SK-N-SH (cell line): ENCODE measurements around the gene CNTNAP2. TPM values are rescaled to one million over a fixed set of nuclear protein-coding genes. Genes with fewer than 3 reads are reported as not detected.

Experiments
- CTCF ChIA-PET: fragments of 300-600, 350-600 bp; formaldehyde crosslinking; extraction: SDS; loops from one replicate; lab custom pipeline; 2021; lab: Yijun Ruan, JAX
- POLR2A ChIA-PET: fragments of 350-600 bp; sonication (Branson Sonifier 250); formaldehyde crosslinking; extraction: SDS; loops from one replicate; lab custom pipeline; 2020; ENCODE audit warnings: antibody characterized with exemption, inconsistent platforms; lab: Yijun Ruan, JAX
- DNase-seq: peaks from one replicate; pipeline ENCODE4 v3.0.0; 2012
- H2AFZ ChIP-seq: fragments of 200-600 bp; sonication (generic); 2 replicates; pipeline ENCODE4 v1.8.1; 2016; ENCODE audit warnings: antibody characterized with exemption, mild to moderate bottlenecking, low read depth
- H3F3A ChIP-seq: fragments of 200-600 bp; sonication (generic); replicated peaks from 2 replicates; pipeline ENCODE3; 2016; ENCODE audit warnings: antibody characterized with exemption, mild to moderate bottlenecking; ENCODE audit not compliant: insufficient read depth
- H3K27ac ChIP-seq, 2 experiments: fragments of 200-500 bp in 1 of 2; fragments of 200-600 bp in 1 of 2; sonication (Bioruptor generic) in 1 of 2; sonication (generic), shearing (Covaris generic) in 1 of 2; 2 replicates each; pipeline versions ENCODE4 v1.5.1 to v1.6.1; 2014 to 2016; ENCODE audit warnings: low read depth in 2 of 2, inconsistent platforms in 1 of 2, low read length in 1 of 2, mild to moderate bottlenecking in 1 of 2, mixed read lengths in 1 of 2
- H3K27me3 ChIP-seq: fragments of 200-600 bp; sonication (generic), shearing (Covaris generic); 2 replicates; pipeline ENCODE4 v1.6.1; 2016; ENCODE audit warnings: mixed run types; ENCODE audit not compliant: insufficient read depth
- H3K36me3 ChIP-seq, 2 experiments: fragments of 200-500 bp in 1 of 2; fragments of 200-600 bp in 1 of 2; sonication (Bioruptor generic) in 1 of 2; sonication (generic) in 1 of 2; replicated peaks in 1 of 2; 2 replicates each; pipeline versions ENCODE3 to v1.5.1; 2014 to 2016; ENCODE audit warnings: low read length in 1 of 2, mild to moderate bottlenecking in 1 of 2; ENCODE audit not compliant: insufficient read depth in 2 of 2, control insufficient read depth in 1 of 2
- H3K4me1 ChIP-seq, 2 experiments: fragments of 200-500 bp in 1 of 2; fragments of 200-600 bp in 1 of 2; sonication (Bioruptor generic) in 1 of 2; sonication (generic), shearing (Covaris generic) in 1 of 2; 2 replicates each; pipeline versions ENCODE4 v1.5.1 to v1.6.1; 2014 to 2016; ENCODE audit warnings: low read depth in 1 of 2, low read length in 1 of 2, mixed run types in 1 of 2; ENCODE audit not compliant: insufficient read depth in 2 of 2, control insufficient read depth in 1 of 2
- H3K4me2 ChIP-seq: fragments of 200-600 bp; sonication (generic), shearing (Covaris generic); 2 replicates; pipeline ENCODE4 v1.6.1; 2017; ENCODE audit warnings: mixed run types
- H3K4me3 ChIP-seq, 2 experiments: fragments of 200-500 bp in 1 of 2; fragments of 200-600 bp in 1 of 2; sonication (Bioruptor generic) in 1 of 2; sonication (generic), shearing (Covaris generic) in 1 of 2; 2 replicates each; pipeline versions ENCODE4 v1.5.1 to v1.8.1; 2014 to 2016; ENCODE audit warnings: low read depth in 2 of 2, inconsistent platforms in 1 of 2, low read length in 1 of 2, mild to moderate bottlenecking in 1 of 2, mixed read lengths in 1 of 2, moderate library complexity in 1 of 2
- H3K79me2 ChIP-seq: fragments of 200-600 bp; sonication (generic); 2 replicates; pipeline ENCODE4 v1.8.1; 2017; ENCODE audit warnings: mild to moderate bottlenecking; ENCODE audit not compliant: insufficient read depth
- H3K9ac ChIP-seq: fragments of 200-600 bp; sonication (generic); 2 replicates; pipeline ENCODE4 v1.6.1; 2017; ENCODE audit warnings: mixed run types
- H3K9me2 ChIP-seq: fragments of 200-600 bp; sonication (generic); 2 replicates; pipeline ENCODE4 v1.6.1; 2017; ENCODE audit warnings: mixed run types
- H3K9me3 ChIP-seq: fragments of 200-600 bp; sonication (generic); 2 replicates; pipeline ENCODE4 v1.6.1; 2017; ENCODE audit warnings: mixed run types, mild to moderate bottlenecking, moderate library complexity
- H4K20me1 ChIP-seq: fragments of 200-600 bp; sonication (generic); 2 replicates; pipeline ENCODE4 v1.6.1; 2017; ENCODE audit warnings: mild to moderate bottlenecking, mixed run types; ENCODE audit not compliant: insufficient read depth
- CHD2 ChIP-seq: fragments of 150-350 bp; IDR thresholded peaks from 2 replicates; pipeline ENCODE4 v1.6.1; 2018; ENCODE audit warnings: low read length; ENCODE audit not compliant: partially characterized antibody
- MEF2A ChIP-seq: IDR thresholded peaks from 2 replicates; pipeline ENCODE4 v1.4.0; 2012; ENCODE audit warnings: low read depth, borderline replicate concordance
- NFIC ChIP-seq: IDR thresholded peaks from 2 replicates; pipeline ENCODE4 v1.4.0; 2012; ENCODE audit warnings: borderline replicate concordance
- RFX5 ChIP-seq: IDR thresholded peaks from 2 replicates; pipeline ENCODE4 v1.6.1; 2012; ENCODE audit warnings: mild to moderate bottlenecking, improper control_type of control experiment, low read length
- RXRA ChIP-seq: IDR thresholded peaks from 2 replicates; pipeline ENCODE4 v1.4.0; 2012; ENCODE audit warnings: low read depth, mild to moderate bottlenecking, borderline replicate concordance
- TAF1 ChIP-seq: IDR thresholded peaks from 2 replicates; pipeline ENCODE4 v1.6.1; 2012; ENCODE audit warnings: low read depth, mild to moderate bottlenecking, low read length, moderate library complexity, borderline replicate concordance
- TEAD4 ChIP-seq: IDR thresholded peaks from 2 replicates; pipeline ENCODE4 v1.4.0; 2012; ENCODE audit warnings: mild to moderate bottlenecking, borderline replicate concordance; ENCODE audit not compliant: insufficient read depth
- WGBS: methylation state at CpG from one replicate; pipeline ENCODE4 v1.1.6; 2017; ENCODE audit warnings: low lambda C conversion rate; 5-methylcytosine and 5-hydroxymethylcytosine counted together
- polyA plus RNA-seq, 3 experiments: library from polyadenylated mRNA; depleted of rRNA; stranded (reverse); fragments of >200 nt; gene quantifications; 2 replicates each; pipeline ENCODE4 v1.2.3, GENCODE V29; 2012
- TF ChIP-seq, protein P1 (sequence below): IDR thresholded peaks from 2 replicates; pipeline ENCODE4; 2012
- TF ChIP-seq, protein P2 (sequence below): IDR thresholded peaks from 2 replicates; pipeline ENCODE4 v1.4.0; 2012; ENCODE audit warnings: low read depth, borderline replicate concordance
- TF ChIP-seq, protein P3 (sequence below): IDR thresholded peaks from 2 replicates; pipeline ENCODE4 v1.6.1; 2012; ENCODE audit warnings: mild to moderate bottlenecking, low read depth, low read length, moderate library complexity

The CNTNAP2 gene
- polyA plus RNA-seq, 1 of the 3 experiments (the other 2 are of a cell fraction), result 3.4 TPM

DNA sequence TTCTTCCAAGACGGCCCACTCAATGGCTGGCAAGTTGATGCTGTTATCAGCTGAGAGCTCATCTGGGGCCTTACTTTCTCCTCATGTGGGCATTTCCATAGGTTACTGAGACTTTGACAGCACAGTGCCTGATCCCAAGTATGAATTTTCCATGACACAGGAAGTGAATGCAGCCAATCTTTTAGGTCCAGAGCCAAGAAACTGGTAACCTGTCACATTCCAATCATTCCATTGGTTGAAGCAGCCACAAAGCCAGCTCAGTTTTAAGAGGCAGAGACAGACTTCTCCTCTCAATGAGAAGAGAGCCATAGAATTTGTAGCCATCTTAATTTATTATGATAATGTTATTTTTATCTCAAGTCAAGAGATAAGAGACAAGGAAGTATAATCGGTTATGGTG, 775.5 kb downstream of the CNTNAP2 start:
- no peak for DNase-seq
- H3K9ac ChIP-seq, result no peak overlapping the region

DNA sequence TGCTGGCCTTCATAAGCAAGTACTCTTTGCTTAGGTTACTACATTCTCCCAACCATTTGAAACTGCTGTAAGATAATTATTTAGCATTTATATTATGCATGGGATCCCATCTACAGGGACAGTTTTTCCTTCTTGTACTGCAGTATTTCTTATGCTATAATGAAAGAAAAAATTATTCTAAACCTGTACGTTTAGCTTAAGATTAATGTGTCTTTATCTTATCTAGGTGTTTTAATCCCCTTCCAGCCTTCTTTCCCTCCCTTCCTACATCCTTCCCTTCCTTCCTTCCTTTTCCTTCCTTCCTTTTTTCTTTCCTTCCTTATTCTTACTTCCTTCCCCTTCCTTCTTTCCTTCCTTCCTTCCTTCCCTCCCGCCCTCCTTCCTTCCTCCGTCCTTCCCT, 778.3 kb downstream of the CNTNAP2 start:
- Histone ChIP-seq H3K9ac (no peak overlapping the region), H3K27me3 (no peaks in the 10 kb centered on the region), H2AFZ (no peak overlapping the region), H3K27ac (no peak overlapping the region), H3K36me3 (no peaks in the 10 kb centered on the region), H3K4me3 (no peak overlapping the region), H3K4me2 (no peak overlapping the region), H3K4me1 (no peaks in the 10 kb centered on the region), H3F3A (no peaks in the 10 kb centered on the region), H4K20me1 (no peaks in the 10 kb centered on the region), H3K9me3 (no peaks in the 10 kb centered on the region), H3K9me2 (no peaks in the 10 kb centered on the region), H3K79me2 (no peaks in the 10 kb centered on the region)
- 63% methylated on average over 3 of the region's 3 CpGs for WGBS
- ChIA-PET CTCF (interaction anchor here (1.4 kb wide), 1 partner anchor 10 kb away, joined by 3 read pairs; no protein-coding TSS in a partner anchor), POLR2A (no interaction called here)
- no peak for DNase-seq
- TF ChIP-seq CHD2 (no peak), MEF2A (no peak), TEAD4 (no peak), RFX5 (no peak), RXRA (no peak), NFIC (no peak)
- TF ChIP-seq, protein P1, sequence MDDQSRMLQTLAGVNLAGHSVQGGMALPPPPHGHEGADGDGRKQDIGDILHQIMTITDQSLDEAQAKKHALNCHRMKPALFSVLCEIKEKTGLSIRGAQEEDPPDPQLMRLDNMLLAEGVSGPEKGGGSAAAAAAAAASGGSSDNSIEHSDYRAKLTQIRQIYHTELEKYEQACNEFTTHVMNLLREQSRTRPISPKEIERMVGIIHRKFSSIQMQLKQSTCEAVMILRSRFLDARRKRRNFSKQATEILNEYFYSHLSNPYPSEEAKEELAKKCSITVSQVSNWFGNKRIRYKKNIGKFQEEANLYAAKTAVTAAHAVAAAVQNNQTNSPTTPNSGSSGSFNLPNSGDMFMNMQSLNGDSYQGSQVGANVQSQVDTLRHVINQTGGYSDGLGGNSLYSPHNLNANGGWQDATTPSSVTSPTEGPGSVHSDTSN, result no peak
- TF ChIP-seq, protein P2, sequence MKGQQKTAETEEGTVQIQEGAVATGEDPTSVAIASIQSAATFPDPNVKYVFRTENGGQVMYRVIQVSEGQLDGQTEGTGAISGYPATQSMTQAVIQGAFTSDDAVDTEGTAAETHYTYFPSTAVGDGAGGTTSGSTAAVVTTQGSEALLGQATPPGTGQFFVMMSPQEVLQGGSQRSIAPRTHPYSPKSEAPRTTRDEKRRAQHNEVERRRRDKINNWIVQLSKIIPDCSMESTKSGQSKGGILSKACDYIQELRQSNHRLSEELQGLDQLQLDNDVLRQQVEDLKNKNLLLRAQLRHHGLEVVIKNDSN, result no peak

More for the DNA sequence above, 775.5 kb downstream of the CNTNAP2 start:
- ChIA-PET POLR2A (no interaction called here), CTCF (interaction anchor here (0.6 to 2.2 kb wide), 2 partner anchors 8 to 193 kb away, joined by 3 to 8 read pairs; no protein-coding TSS in a partner anchor)
- Histone ChIP-seq H3K4me2 (no peak overlapping the region), H3K27ac (no peak overlapping the region), H2AFZ (no peak overlapping the region), H3K4me1 (no peaks in the 10 kb centered on the region), H3K36me3 (no peaks in the 10 kb centered on the region), H3K9me2 (no peaks in the 10 kb centered on the region), H3K27me3 (no peaks in the 10 kb centered on the region), H4K20me1 (no peaks in the 10 kb centered on the region), H3K4me3 (no peak overlapping the region), H3K79me2 (no peaks in the 10 kb centered on the region), H3F3A (no peaks in the 10 kb centered on the region), H3K9me3 (no peaks in the 10 kb centered on the region)
- no peak for TF ChIP-seq TAF1
- TF ChIP-seq, protein P3, sequence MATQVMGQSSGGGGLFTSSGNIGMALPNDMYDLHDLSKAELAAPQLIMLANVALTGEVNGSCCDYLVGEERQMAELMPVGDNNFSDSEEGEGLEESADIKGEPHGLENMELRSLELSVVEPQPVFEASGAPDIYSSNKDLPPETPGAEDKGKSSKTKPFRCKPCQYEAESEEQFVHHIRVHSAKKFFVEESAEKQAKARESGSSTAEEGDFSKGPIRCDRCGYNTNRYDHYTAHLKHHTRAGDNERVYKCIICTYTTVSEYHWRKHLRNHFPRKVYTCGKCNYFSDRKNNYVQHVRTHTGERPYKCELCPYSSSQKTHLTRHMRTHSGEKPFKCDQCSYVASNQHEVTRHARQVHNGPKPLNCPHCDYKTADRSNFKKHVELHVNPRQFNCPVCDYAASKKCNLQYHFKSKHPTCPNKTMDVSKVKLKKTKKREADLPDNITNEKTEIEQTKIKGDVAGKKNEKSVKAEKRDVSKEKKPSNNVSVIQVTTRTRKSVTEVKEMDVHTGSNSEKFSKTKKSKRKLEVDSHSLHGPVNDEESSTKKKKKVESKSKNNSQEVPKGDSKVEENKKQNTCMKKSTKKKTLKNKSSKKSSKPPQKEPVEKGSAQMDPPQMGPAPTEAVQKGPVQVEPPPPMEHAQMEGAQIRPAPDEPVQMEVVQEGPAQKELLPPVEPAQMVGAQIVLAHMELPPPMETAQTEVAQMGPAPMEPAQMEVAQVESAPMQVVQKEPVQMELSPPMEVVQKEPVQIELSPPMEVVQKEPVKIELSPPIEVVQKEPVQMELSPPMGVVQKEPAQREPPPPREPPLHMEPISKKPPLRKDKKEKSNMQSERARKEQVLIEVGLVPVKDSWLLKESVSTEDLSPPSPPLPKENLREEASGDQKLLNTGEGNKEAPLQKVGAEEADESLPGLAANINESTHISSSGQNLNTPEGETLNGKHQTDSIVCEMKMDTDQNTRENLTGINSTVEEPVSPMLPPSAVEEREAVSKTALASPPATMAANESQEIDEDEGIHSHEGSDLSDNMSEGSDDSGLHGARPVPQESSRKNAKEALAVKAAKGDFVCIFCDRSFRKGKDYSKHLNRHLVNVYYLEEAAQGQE, result no peak
- WGBS, result 40% methylated on average over 2 of the region's 2 CpGs
